ENCODE data around the gene BCL10.

Gene BCL10

GRCh38 chr1:85297855-85298629 is 21.6 kb upstream of the BCL10 start:
- no peak for DNase-seq

DNA sequence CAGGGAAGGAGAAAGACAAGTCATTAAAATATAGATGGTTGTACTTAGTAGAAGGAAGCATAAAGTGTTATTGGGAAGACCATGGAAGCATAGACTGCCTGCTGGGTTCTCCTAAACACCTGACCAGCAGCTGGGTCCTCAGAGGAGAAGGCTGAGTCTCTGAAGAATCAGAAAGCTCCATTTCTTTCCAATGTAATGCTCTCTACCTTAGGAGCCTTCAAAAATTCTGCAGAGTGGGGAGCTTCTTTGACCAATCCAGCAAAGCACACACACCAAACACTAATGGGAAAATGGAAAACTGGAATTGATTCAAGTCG is 21.1 kb upstream of the BCL10 start:
- DNase-seq, result no peak

- no peak for DNase-seq
Observed at GRCh38 chr1:85296980-85297379, 20.5 kb upstream of the BCL10 start.

DNA sequence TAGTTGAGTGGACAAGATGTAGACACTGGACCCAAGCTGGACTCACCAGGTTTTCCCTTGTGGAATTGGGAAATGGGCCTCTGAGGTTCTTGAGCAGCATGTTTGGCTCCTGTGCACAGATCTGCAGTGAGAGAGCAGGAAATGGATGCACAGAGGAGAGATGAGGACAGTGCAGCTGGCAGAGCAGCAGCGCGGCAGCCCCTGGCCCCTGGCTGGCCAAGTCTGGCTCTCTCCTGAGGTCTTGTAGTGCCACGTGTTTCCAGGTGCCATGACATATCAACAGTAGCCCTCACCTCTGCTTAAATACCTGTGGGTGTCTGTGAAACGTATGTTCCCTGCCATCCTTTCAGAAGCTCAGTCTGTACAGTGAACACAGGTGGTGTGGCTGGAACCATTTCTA is 19.2 kb upstream of the BCL10 start:
- DNase-seq, result no peak

DNA sequence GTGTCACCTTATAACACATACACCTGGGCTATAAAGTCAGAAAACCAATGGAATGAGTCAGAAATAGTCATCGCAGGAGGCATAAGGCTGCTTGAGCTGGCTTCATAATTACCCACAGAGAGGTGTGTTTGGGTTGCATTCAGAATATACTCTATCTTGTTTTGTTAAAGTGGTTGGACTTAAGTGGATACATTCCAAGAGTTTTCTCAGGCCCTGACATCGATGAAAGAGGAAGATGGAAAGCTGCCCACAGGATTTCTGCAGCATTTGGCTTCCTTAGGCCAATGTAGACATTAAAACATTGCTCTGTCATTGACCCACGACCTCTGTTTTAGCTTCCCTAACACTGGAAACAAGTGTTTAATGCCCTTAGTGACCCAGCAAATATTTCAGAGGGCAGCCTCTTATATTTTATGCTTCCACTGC is 18.6 kb upstream of the BCL10 start:
- DNase-seq, result no peak

GRCh38 chr1:85290826-85291225 is 14.4 kb upstream of the BCL10 start:
- no peak for DNase-seq

DNA sequence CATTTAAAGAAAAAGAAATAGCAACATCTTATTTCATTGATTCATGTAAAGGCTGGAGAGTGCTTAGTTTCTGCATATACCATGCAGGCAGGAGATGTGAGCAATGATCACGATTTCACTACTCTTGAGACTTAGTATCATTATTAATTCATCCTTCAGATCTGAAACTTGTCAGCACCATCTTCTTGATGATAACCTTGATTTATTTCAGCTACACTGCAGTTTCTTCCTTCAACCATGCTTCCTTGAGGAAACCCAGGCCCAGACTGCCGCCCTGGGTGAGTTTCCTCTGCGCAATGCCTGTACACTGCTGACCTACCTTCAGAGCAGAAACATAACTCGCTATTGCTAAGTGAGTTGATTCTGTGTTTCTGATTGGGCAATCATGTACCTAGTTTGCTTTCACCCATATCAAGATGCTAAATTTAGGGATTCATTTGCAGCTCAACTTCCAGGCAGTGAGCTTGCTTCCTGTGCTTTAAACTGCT is 13.5 kb upstream of the BCL10 start:
- no peak for DNase-seq

GRCh38 chr1:85289207-85289847 is 12.9 kb upstream of the BCL10 start:
- no peak for DNase-seq

GRCh38 chr1:85284202-85284601 is 7.8 kb upstream of the BCL10 start:
- no peak for DNase-seq

DNA sequence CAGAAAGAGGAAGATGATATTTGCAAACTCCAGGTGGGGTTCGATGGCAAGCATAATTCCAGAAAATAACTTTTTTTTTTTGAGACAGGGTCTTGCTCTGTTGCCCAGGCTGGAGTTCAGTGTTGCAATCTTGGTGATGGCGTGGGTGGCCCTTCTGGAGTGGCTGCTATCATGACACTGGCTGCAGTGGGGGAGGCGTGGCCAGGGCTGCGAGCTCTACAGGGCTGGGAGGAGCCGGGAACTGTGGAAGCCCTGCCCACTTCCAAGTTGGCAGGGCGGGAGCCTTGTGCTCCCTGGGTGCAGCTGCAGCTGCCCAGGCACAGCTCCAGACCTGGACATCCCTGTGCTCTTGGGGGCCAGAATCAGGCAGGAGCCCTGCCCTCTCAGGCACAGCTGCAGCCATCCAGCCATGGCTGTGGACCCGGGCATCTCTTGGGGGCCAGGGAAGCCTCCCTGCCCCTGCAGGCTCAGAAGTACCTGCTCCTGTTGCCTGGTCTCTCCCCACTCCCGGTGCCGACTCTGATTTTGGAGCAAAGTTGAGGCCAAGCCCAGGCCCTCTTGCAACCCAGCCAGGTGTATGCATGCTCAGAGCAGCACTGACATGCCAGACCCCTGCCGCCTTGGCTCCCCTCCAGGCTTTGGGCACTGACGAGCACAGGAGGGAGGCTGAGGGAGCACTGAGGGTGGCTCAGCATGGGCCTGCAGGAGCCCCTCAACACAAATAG is 7.2 kb upstream of the BCL10 start:
- DNase-seq, result no peak

DNA sequence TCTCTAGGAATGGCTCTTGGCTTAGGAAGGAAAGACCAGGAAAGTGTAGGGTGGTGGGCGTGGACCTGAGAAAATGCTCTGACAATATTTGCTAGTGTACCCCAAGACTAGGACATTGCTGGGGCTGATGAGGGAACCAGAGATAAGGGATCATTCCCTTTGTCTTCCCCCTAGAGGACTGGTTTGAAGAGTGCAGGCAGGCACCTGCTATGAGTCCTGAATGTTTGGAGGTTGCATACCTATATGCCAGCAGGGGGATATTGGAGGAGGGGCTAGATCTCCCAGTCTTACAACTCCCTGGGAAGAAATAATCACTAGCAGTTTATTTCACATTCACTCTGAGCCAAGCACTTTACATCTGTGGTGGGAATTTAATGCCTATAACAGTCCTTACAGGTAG is 6.0 kb upstream of the BCL10 start:
- DNase-seq, result no peak

GRCh38 chr1:85280636-85281035 is 4.2 kb upstream of the BCL10 start:
- DNase-seq, result no peak

- peak; percentile 36 for DNase-seq
Observed at GRCh38 chr1:85279458-85280080, 3.1 kb upstream of the BCL10 start.

- DNase-seq, result peak; percentile 14
Observed at GRCh38 chr1:85278853-85279314, 2.5 kb upstream of the BCL10 start.

- no peak for DNase-seq
Observed at GRCh38 chr1:85277802-85278201, 1.4 kb upstream of the BCL10 start.

- no peak for DNase-seq
Observed at GRCh38 chr1:85276978-85277639, 677 bp upstream of the BCL10 start.

- DNase-seq, result no peak
Observed at GRCh38 chr1:85275701-85276214, 674 bp downstream of the BCL10 start.

DNA sequence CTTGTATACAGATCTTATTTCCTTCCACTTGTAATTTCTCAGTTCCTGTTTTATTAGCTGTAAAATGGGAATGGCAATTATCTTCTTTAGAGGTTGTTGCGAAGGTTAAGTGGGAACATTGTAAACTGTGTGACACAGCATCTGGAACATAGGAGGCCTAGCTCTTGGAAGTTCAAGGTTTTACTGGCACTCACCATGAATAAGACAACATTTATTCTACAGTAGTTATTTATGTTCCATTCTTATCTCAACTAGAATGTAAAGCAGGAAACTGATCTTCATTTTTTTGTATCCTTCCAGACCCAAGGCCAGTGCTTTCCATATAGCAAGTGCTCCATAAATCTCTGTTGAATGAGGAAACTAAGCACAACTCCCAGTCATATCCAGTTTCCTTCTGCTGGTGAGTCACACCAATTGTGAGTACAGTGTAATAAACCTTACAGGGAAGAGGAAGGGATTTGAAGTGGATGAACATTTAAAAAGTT is 1.4 kb downstream of the BCL10 start:
- no peak for DNase-seq

DNA sequence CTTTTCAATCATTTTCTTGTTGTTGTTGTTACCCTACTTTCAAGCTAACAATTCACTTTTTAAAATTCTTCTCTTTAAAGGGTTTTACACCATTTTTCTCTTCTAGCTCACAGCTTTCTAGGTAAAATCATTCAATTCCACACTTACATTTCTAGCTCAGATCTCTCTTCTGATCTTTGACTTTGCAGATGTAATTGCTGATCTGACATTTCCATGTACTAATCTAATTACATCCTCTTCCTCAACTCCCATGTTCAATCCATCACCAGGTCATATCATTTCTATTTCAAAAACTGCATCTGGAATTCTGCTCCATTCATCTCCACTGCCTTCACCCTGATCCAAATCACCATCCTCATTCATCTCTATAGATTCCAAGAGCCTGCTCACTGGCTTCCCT is 3.0 kb downstream of the BCL10 start:
- DNase-seq, result no peak

GRCh38 chr1:85268801-85269585 is 7.4 kb downstream of the BCL10 start:
- DNase-seq, result no peak

- DNase-seq, result no peak
Observed at GRCh38 chr1:85267313-85267712, 9.1 kb downstream of the BCL10 start.

DNA sequence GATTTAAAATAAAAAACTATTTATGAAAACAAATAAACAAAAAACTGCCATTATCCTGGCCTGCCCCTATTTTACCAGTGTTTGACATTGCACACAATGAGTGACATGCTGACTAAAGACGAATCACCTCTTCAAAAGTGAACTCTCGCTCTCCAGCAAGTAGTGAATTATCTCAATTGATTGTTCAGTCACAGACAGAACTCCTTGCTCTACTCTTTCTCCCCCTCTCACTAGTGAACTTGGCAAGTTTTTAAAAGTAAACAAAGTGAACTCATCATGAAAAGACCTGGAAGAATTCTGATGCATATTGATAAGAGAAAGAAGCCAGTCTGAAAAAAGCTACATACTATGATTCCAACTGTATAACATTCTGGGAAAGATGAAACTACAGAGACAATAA is 12.3 kb downstream of the BCL10 start:
- no peak for DNase-seq

Measured in NCI-H2227 treated with DMSO at 0.1 percent for 48 hours (cell line).